ENCODE data around the gene RRP8.

The RRP8 gene

GRCh38 chr11:6632116-6633073, 29.0 kb upstream of the RRP8 start:
- no peak for DNase-seq (ENCODE audit: low read depth in 3 of 3)

GRCh38 chr11:6631361-6631890, 28.0 kb upstream of the RRP8 start:
- DNase-seq (ENCODE audit: low read depth in 3 of 3), result no peak

- DNase-seq (ENCODE audit: low read depth in 3 of 3), result no peak
These were observed 27.3 kb upstream of the RRP8 start for GRCh38 chr11:6630632-6631291.

GRCh38 chr11:6629892-6630631, 26.6 kb upstream of the RRP8 start:
- no peak for DNase-seq (ENCODE audit: low read depth in 3 of 3)

DNA sequence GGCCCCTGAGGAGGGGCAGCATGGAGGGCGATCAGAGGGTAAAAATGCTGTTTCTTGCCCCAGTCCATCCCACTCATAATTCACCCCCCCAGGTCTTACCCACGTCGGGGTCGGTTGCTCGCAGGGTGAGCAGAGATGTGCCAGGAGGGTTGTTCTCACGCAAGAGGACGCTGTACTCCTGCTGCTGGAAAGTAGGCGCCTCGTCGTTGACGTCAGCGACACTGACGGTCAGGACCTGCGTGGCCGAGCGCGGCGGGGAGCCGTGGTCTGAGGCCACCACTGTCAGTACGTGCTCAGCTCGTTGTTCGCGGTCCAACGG, 26.1 kb upstream of the RRP8 start:
- DNase-seq (ENCODE audit: low read depth in 3 of 3), result no peak

- no peak for DNase-seq (ENCODE audit: low read depth in 3 of 3)
These were observed 25.1 kb upstream of the RRP8 start for GRCh38 chr11:6628526-6628925.

DNA sequence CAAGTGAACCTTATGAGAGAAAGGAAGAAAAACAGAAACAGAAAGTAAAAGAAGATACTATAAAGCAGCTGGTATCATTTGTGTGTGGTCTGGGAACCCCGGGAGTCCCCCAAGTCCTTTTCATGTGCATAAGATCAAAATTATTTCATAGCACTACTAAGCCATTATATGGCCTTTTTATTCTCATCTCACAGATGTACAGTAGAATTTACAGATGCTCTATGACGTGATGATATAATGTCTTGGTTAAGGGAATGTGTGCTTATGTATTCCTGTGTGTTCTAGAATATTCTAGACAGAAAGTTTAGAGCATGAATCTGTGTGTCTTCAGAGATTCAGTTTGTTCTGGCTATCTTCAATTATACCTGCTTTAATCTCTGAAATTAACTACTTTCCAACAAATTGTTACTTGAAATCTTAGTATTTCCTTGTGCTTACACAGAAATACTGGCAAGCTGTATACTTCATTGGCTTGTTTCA, 24.4 kb upstream of the RRP8 start:
- no peak for DNase-seq (ENCODE audit: low read depth in 3 of 3)

DNA sequence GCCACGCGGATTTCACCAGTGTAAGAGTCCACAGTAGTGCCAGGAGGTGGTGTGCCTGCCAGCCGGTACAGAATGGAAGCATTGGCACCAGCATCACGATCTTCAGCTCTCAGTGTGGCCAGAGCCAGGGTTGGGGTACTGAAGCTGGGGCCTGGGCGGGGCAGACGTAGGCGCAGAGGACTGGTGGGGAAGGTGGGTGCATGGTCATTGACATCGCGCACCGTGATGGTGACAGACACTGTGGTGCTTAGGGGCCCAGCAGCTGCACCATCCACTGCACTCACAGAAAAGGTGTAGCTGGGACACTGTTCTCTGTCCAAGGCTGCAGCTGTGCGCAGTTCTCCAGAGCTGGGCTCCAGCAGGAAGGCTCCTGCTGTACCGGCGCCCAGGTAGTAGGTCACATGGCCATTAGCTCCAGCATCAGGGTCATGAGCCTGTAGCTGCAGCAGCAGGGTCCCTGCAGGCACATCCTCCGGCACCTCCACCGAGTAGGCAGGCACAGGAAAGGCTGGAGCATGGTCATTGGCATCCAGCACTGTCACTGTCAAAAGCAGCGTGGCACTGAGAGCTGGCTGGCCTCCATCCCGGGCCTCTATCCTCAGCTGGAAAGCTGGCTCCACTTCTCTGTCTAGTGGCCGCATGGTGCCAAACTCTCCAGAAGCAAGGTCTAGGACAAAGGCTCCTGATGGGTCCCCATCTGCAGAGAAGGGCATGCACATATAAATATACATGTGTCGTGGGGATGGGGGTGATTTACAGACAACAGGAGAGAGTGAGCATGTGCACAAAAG, 23.8 kb upstream of the RRP8 start:
- no peak for DNase-seq (ENCODE audit: low read depth in 3 of 3)

DNA sequence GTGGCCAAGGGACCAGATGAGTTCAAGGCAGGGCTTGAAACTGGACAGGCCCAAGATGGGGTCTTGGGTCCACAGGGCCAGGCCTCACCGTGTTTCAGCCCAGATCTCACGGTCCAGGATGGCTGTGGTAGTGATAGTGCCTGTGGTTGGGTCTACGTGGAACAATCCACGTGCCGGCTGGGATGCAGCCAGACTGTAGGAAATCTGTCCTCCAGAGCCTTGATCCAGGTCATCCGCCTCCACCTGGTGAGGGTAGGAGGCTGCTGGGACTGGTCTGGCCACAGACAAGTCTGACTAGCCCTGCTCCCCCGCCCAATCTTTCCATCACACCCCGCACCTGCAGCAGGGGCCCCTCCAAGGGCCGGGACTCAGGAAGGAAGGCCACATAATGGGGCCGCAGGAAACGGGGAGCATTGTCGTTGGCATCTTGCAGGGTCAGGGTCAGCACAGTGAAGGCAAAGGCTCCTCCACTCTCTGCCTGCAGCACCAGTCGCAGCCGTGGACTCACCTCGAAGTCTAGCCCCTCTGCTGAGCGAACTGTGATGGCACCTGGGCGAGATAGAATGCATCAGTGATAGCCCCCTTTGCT, 22.5 kb upstream of the RRP8 start:
- no peak for DNase-seq (ENCODE audit: low read depth in 3 of 3)

GRCh38 chr11:6625156-6625831, 21.9 kb upstream of the RRP8 start:
- DNase-seq (ENCODE audit: low read depth in 3 of 3), result no peak

GRCh38 chr11:6623391-6624363, 20.3 kb upstream of the RRP8 start:
- DNase-seq (ENCODE audit: low read depth in 3 of 3), result no peak

DNA sequence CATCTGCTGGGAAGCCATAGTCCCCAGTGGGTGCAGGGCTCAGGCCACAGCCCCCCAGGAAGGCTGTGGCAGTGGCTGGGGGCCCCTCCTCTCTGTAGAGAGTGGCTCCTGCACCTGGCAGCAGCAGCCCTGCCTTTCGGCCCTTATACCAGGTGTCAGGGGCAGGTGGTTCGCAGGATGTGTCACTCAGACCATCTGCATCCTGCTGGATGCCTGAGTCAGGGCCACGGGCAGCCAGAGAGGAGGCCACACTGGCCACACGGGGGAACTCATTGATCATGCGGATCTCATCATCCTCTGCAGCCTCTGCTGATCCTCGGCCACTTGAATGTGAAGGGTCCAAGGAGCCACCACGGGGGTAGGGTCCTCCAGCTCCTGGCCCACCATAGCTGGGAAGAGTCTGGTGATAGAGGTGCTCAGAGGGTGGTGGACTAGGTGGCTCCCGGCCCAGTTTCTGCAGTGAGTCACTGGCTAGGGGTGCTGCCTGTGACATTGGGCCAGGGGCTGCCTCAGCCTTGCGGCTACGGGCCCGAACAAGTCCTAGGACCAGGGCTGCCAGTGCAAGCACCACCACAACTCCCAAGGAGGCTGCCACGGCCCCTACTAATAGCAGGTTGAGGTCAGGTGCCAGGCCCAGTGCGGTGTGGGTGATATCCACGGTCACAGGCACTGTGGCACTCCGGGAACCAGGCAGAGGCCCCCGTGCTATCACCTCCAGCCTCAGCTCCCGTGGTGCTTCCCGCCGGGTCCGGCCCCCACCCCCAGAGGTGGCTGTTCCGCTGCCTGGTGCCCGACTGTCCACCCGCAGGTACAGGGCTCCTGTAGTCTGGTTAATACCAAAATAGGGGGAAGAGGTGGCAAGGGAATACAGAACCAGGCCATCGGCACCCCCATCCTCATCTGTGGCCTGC, 19.1 kb upstream of the RRP8 start:
- no peak for DNase-seq (ENCODE audit: low read depth in 3 of 3)

GRCh38 chr11:6621711-6622211, 18.3 kb upstream of the RRP8 start:
- DNase-seq (ENCODE audit: low read depth in 3 of 3), result no peak

- DNase-seq (ENCODE audit: low read depth in 3 of 3), result no peak
These were observed 17.2 kb upstream of the RRP8 start for GRCh38 chr11:6620636-6621035.

- DNase-seq (ENCODE audit: low read depth in 3 of 3), result peak; percentile 68 to 84 (median 80)
These were observed 15.8 kb upstream of the RRP8 start, which contains the start of gene TPP1 for GRCh38 chr11:6619004-6619745. Gene TPP1, minus strand, starts transcription at chr11:6619422. Its CDS starts 22 bp downstream, at chr11:6619400.

DNA sequence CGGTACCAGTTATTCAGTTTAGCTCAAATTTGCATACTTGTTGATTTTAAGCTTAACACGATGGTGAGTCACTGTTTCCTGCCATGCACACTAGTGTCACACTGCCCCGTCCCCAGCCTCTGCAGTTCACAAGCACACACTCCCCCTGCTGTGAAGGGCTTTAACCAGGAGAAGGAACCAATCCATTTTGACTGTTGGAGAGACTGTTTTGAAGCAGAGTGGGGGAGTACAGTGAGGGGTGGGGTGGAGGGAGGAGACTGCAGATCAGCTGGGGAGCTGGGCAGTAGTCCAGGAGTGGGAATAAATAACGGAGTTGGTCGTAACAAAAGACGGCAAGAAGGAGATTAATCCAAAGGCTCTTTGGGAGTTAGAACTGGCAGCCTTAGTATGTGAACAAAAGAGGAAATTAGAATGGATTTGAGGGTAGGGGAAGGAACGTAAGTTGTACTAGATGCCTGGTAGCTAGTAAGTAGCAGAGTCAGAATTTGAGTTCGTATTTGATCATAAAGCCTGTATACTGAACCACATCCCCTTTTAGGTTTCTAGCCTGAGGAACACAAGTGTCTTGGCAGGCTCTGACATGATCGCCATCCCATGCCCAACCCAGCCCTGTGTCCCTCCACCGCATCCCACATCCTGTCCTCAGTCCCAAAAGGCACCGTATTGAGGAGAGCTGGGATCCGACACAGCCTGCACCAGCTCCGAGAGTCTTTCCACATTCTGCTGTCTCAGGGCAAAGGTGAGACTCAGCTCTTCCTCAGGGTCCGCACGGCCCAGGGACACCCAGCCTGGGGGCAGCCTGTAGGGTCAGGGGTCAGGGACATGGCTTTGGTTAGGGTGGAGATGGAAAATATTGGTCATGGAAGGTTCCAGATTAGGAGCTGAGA, 14.9 kb upstream of the RRP8 start:
- DNase-seq (ENCODE audit: low read depth in 3 of 3), result peak in 2 of 3 experiments; percentile 50 to 60
